Ectodermal cell (in vitro differentiated cells): ENCODE data around the gene STOML1.

Experiments used
- H3K27ac ChIP-seq: 2 replicates; pipeline ENCODE4 v1.7.0; 2013; ENCODE audit warnings: mild to moderate bottlenecking, low read depth, low read length; ENCODE audit not compliant: insufficient read depth, poor library complexity, severe bottlenecking
- H3K27me3 ChIP-seq: 2 replicates; pipeline ENCODE4 v1.7.0; 2013; ENCODE audit warnings: mild to moderate bottlenecking, low read length; ENCODE audit not compliant: insufficient read depth, control insufficient read depth, poor library complexity, severe bottlenecking
- H3K36me3 ChIP-seq: one replicate; pipeline ENCODE4 v1.7.0; 2013; ENCODE audit warnings: low read length; ENCODE audit not compliant: control insufficient read depth, insufficient read depth
- H3K4me1 ChIP-seq: one replicate; pipeline ENCODE4 v1.7.0; 2013; ENCODE audit warnings: low read length; ENCODE audit not compliant: control insufficient read depth, insufficient read depth
- H3K4me3 ChIP-seq: 2 replicates; pipeline ENCODE4 v1.7.0; 2013; ENCODE audit warnings: low read depth, low read length, control low read depth; ENCODE audit not compliant: insufficient read depth
- H3K9me3 ChIP-seq: 2 replicates; pipeline ENCODE4 v1.7.0; 2013; ENCODE audit warnings: mild to moderate bottlenecking, low read length, moderate library complexity; ENCODE audit not compliant: control insufficient read depth
- WGBS, 2 experiments: methylation state at CpG; one replicate each; pipeline ENCODE4 v1.1.7; 2013; ENCODE audit warnings: missing lambda C conversion rate in 2 of 2; 5-methylcytosine and 5-hydroxymethylcytosine counted together

STOML1 gene

DNA sequence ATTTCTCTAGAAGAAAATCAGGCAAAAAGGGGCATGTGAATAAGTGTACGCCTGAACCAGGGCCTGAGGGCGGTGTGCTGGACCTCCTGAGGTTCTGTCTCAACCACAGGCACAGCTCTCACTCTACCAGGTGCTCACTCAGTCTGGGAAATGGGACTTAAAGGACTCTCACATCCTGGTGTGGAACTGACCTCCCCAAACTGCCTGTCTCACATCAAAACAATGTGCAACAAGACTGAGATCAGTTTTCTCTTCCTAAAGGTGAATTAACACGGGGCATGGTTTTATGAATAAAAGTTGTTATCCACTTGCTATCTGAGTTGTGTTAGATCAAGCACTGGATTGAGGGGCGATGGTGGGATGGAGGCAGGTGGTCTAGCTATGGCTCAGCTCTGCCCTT, 4.8 kb downstream of the STOML1 start:
- no peak overlapping the region for H3K4me3 ChIP-seq
- 82 to 92% methylated on average over 4 of the region's 4 CpGs for WGBS, 2 experiments
- H3K27me3 ChIP-seq: no peaks in the 10 kb centered on the region
- peaks cover 5% of the 10 kb centered on the region for H3K4me1 ChIP-seq
- no peaks in the 10 kb centered on the region for H3K36me3 ChIP-seq
- no peak overlapping the region for H3K27ac ChIP-seq
- no peaks in the 10 kb centered on the region for H3K9me3 ChIP-seq

- 84 to 85% methylated on average over 1 of the region's 1 CpG for WGBS, 2 experiments
- Histone ChIP-seq H3K4me3 (no peak overlapping the region), H3K9me3 (no peaks in the 10 kb centered on the region), H3K4me1 (peaks cover 5% of the 10 kb centered on the region), H3K27ac (no peak overlapping the region), H3K36me3 (no peaks in the 10 kb centered on the region), H3K27me3 (no peaks in the 10 kb centered on the region)
Measured at GRCh38 chr15:73986776-73987056, 5.4 kb downstream of the STOML1 start.

GRCh38 chr15:73986055-73986775, 5.9 kb downstream of the STOML1 start:
- no peak overlapping the region for H3K27ac ChIP-seq
- no peaks in the 10 kb centered on the region for H3K27me3 ChIP-seq
- H3K9me3 ChIP-seq: no peaks in the 10 kb centered on the region
- peaks cover 1% of the 10 kb centered on the region for H3K4me1 ChIP-seq
- 62 to 71% methylated on average over 7 of the region's 7 CpGs for WGBS, 2 experiments
- H3K4me3 ChIP-seq: no peak overlapping the region
- H3K36me3 ChIP-seq: no peaks in the 10 kb centered on the region

- Histone ChIP-seq H3K27ac (no peak overlapping the region), H3K27me3 (no peaks in the 10 kb centered on the region), H3K9me3 (no peaks in the 10 kb centered on the region), H3K36me3 (no peaks in the 10 kb centered on the region), H3K4me1 (no peaks in the 10 kb centered on the region), H3K4me3 (no peak overlapping the region)
- WGBS, 2 experiments: 93 to 94% methylated on average over 13 of the region's 13 CpGs
Measured at GRCh38 chr15:73985101-73985873, 6.8 kb downstream of the STOML1 start.

DNA sequence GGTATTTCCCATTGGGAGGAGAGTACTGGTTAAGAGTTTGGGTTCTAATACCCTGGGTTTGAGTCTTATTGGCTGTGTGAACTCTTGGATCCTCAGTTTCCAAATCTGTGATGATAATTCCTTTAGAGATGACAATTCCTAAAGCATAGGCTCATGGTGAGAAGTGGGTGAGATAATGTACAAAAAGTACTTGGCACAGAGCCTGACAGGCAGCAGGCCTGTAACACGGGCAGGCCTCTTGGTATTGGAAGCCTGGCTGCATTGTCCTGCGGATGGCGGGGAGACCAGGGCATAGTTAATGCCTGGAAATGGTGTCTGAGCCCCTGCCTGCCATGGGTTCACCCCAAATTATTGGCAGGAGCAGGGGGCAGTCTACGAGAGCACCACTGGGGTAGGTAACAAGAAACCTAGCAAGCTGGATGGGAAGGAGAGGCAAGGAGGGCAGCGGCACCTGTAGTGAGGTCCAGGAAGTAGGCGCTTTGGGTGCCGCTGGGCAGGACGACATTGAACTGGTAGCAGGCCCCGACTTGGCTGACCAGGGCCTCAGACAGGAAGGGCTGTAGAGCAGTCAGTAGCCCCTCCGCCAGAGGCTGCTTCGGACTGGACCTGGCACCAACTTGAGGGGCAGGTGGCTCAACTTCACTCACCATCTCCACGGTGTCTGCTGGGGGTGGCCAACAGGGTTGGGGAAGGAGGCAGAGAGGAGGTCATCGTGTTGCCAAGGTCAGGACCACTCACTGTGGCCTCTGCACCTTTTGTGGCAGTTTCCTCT, 7.7 kb downstream of the STOML1 start:
- 92% methylated on average over 13 of the region's 13 CpGs for WGBS, 2 experiments
- Histone ChIP-seq H3K27ac (no peak overlapping the region), H3K27me3 (no peaks in the 10 kb centered on the region), H3K4me3 (no peak overlapping the region), H3K9me3 (no peaks in the 10 kb centered on the region), H3K36me3 (no peaks in the 10 kb centered on the region), H3K4me1 (no peaks in the 10 kb centered on the region)

DNA sequence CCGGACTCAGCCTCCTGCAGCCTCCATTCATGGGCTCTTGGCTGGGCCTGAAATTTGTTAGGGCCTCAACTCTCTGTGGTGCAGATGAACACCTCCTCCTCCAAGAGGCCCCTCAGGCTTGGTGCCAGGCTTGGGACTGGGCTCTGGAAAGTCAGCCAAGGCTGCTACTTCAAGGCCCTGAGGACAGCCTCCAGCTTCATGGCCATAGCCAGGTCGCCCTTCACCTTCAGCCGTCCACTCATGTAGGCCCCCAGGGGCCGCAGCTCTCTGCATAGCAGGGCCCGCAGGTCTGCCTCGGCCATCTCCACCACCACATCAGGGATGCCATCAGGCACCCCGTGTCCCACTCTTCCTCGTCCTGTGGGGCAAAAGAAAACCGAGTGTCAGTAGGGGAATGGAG, 8.3 kb downstream of the STOML1 start:
- no peaks in the 10 kb centered on the region for H3K4me1 ChIP-seq

GRCh38 chr15:73983211-73983727, 8.8 kb downstream of the STOML1 start:
- WGBS, 2 experiments: 90 to 94% methylated on average over 10 of the region's 10 CpGs

More for the DNA sequence above, 8.3 kb downstream of the STOML1 start:
- 88 to 90% methylated on average over 9 of the region's 9 CpGs for WGBS, 2 experiments
- Histone ChIP-seq H3K9me3 (no peaks in the 10 kb centered on the region), H3K36me3 (no peaks in the 10 kb centered on the region), H3K4me3 (no peak overlapping the region), H3K27me3 (no peaks in the 10 kb centered on the region), H3K27ac (no peak overlapping the region)

GRCh38 chr15:73982222-73982962, 9.7 kb downstream of the STOML1 start:
- Histone ChIP-seq H3K9me3 (no peaks in the 10 kb centered on the region), H3K36me3 (no peaks in the 10 kb centered on the region), H3K27me3 (no peaks in the 10 kb centered on the region), H3K4me3 (no peak overlapping the region), H3K27ac (no peak overlapping the region), H3K4me1 (no peaks in the 10 kb centered on the region)
- 82 to 90% methylated on average over 8 of the region's 8 CpGs for WGBS, 2 experiments

More at GRCh38 chr15:73983211-73983727, 8.8 kb downstream of the STOML1 start:
- no peaks in the 10 kb centered on the region for H3K36me3 ChIP-seq
- no peak overlapping the region for H3K27ac ChIP-seq
- no peaks in the 10 kb centered on the region for H3K4me1 ChIP-seq
- no peak overlapping the region for H3K4me3 ChIP-seq
- no peaks in the 10 kb centered on the region for H3K9me3 ChIP-seq
- no peaks in the 10 kb centered on the region for H3K27me3 ChIP-seq

- Histone ChIP-seq H3K27me3 (no peaks in the 10 kb centered on the region), H3K9me3 (no peaks in the 10 kb centered on the region), H3K4me1 (no peaks in the 10 kb centered on the region), H3K36me3 (no peaks in the 10 kb centered on the region), H3K27ac (no peak overlapping the region), H3K4me3 (no peak overlapping the region)
- WGBS, 2 experiments: 79 to 80% methylated on average over 5 of the region's 5 CpGs
Measured at GRCh38 chr15:73981761-73982221, 10.3 kb downstream of the STOML1 start.
